Transverse colon (tissue), 4 donors: Measurements from ENCODE around the gene MTF1. TPM values are rescaled to one million over a fixed set of nuclear protein-coding genes. Genes with fewer than 3 reads are reported as not detected.
"Not testable (repeated sequence)": the region's sequence is repeated elsewhere in the genome, so short reads cannot be mapped to it uniquely, and the experiment has no call there.

Source experiments
- DNase-seq: peaks from one replicate; pipeline ENCODE4 v3.0.0-alpha.2; 2019
- H3K27ac ChIP-seq, 4 donors: fragments of 200-600 bp; sonication (generic); 2 replicates each; pipeline ENCODE4 v1.5.1; 2016 to 2018; ENCODE audit warnings: inconsistent platforms in 4 of 4
- H3K27me3 ChIP-seq: fragments of 200-600 bp; sonication (generic); 2 replicates; pipeline ENCODE4 v1.5.1; 2017; ENCODE audit warnings: inconsistent platforms
- H3K36me3 ChIP-seq, 4 donors: fragments of 200-600 bp; sonication (generic); 2 replicates each; pipeline ENCODE4 v1.5.1; 2017 to 2019; ENCODE audit warnings: inconsistent platforms in 4 of 4
- H3K4me1 ChIP-seq, 4 donors: fragments of 200-600 bp; sonication (generic); 2 replicates each; pipeline ENCODE4 v1.5.1; 2017 to 2020; ENCODE audit warnings: inconsistent platforms in 4 of 4
- H3K4me3 ChIP-seq, 4 donors: fragments of 200-600 bp; sonication (generic); 1 replicate in 1 of 4; 2 replicates in 3 of 4; pipeline versions ENCODE4 v1.5.1 to v1.6.1; 2017 to 2019; ENCODE audit warnings: inconsistent platforms in 4 of 4
- H3K9me3 ChIP-seq, 2 donors: fragments of 200-600 bp; sonication (generic); 2 replicates each; pipeline ENCODE4 v1.5.1; 2017 to 2019; ENCODE audit warnings: inconsistent platforms in 2 of 2
- CTCF ChIP-seq, 5 experiments: fragments of 200-600 bp in 3 of 5; fragments of 450-650 bp in 2 of 5; sonication (generic) in 3 of 5; IDR thresholded peaks; 1 replicate in 2 of 5; 2 replicates in 3 of 5; pipeline ENCODE4 v1.5.1; 2016 to 2017; ENCODE audit warnings: antibody characterized with exemption in 5 of 5, inconsistent platforms in 3 of 5, mild to moderate bottlenecking in 2 of 5, moderate library complexity in 1 of 5
- EP300 ChIP-seq: sonication (generic); formaldehyde crosslinking; IDR thresholded peaks from one replicate; pipeline ENCODE4 v1.6.1; 2017; ENCODE audit warnings: antibody characterized with exemption, low read depth
- POLR2A ChIP-seq: fragments of 450-650 bp; IDR thresholded peaks from one replicate; pipeline ENCODE4 v1.6.1; 2016; ENCODE audit warnings: antibody characterized with exemption, mild to moderate bottlenecking, moderate library complexity
- POLR2AphosphoS5 ChIP-seq, 3 donors: sonication (generic); formaldehyde crosslinking; IDR thresholded peaks; one replicate each; pipeline ENCODE4 v1.6.1; 2016; ENCODE audit warnings: antibody characterized with exemption in 3 of 3
- WGBS, 2 donors: methylation state at CpG; one replicate each; pipeline ENCODE4 v1.1.5; 2018; ENCODE audit warnings: low coverage in 1 of 2; 5-methylcytosine and 5-hydroxymethylcytosine counted together
- in situ Hi-C, 4 donors: fragments of 200-750 bp; cut with MboI; loops; one replicate each; pipeline versions ENCODE4 v1.15.0 to v1.15.1; 2017; ENCODE audit warnings: low sequenced_read_pairs in 3 of 4, low pct_ligation_motif_present in 1 of 4, low pct_unique_long_range_greater_than_20kb in 1 of 4
- intact Hi-C: fragments of 100-400 bp; cut with DNase I; formaldehyde crosslinking; loops from one replicate; pipeline ENCODE4 v1.15.1; 2023; ENCODE audit warnings: low total_unique reads
- total RNA-seq, 4 donors: library from RNA; depleted of rRNA; stranded (reverse); fragments of >200 nt; gene quantifications; one replicate each; pipeline ENCODE4 v1.1.0, GENCODE V29; 2016

MTF1 gene
- total RNA-seq, 4 donors from 2014 or later: 2.2 to 20.2 (median 9.3) TPM

- in situ Hi-C loops (no loop called here), intact Hi-C loops (no loop called here)
- TF ChIP-seq POLR2AphosphoS5 (IDR thresholded peaks at IDR 0.05) (no peak), EP300 (no peak), POLR2A (no peak), CTCF (IDR thresholded peaks at IDR 0.05) (no peak)
- Histone ChIP-seq H3K36me3 (peaks cover 0 to 8% (median 0%) of the 10 kb centered on the region in 4 donors), H3K27ac (no peak overlapping the region), H3K4me1 (no peaks in the 10 kb centered on the region), H3K9me3 (peaks cover 0 to 8% of the 10 kb centered on the region in 2 donors), H3K4me3 (no peak overlapping the region), H3K27me3 (no peaks in the 10 kb centered on the region)
- WGBS, 2 donors: 88 to 100% methylated on average over 4 to 5 of the region's 5 CpGs
- DNase-seq: no peak
Measured at GRCh38 chr1:37902983-37903382, 43.6 kb upstream of the MTF1 start.

GRCh38 chr1:37901893-37902225 is 42.5 kb upstream of the MTF1 start:
- Histone ChIP-seq H3K36me3 (peaks cover 0 to 8% (median 0%) of the 10 kb centered on the region in 4 donors), H3K27me3 (no peaks in the 10 kb centered on the region)

GRCh38 chr1:37901191-37901892 is 42.0 kb upstream of the MTF1 start:
- H3K27ac ChIP-seq: no peak overlapping the region
- H3K4me1 ChIP-seq: no peaks in the 10 kb centered on the region
- no peak overlapping the region for H3K4me3 ChIP-seq
- peaks cover 0 to 8% of the 10 kb centered on the region in 2 donors for H3K9me3 ChIP-seq
- intact Hi-C loops (no loop called here), in situ Hi-C loops (no loop called here)
- H3K27me3 ChIP-seq: no peaks in the 10 kb centered on the region
- H3K36me3 ChIP-seq: peaks cover 0 to 6% (median 0%) of the 10 kb centered on the region in 4 donors
- 76 to 79% methylated on average over 3 to 8 of the region's 8 CpGs for WGBS, 2 donors
- TF ChIP-seq EP300 (no peak), POLR2AphosphoS5 (IDR thresholded peaks at IDR 0.05) (no peak), POLR2A (no peak), CTCF (IDR thresholded peaks at IDR 0.05) (no peak)
- no peak for DNase-seq

More at GRCh38 chr1:37901893-37902225, 42.5 kb upstream of the MTF1 start:
- 82 to 91% methylated on average over 2 to 6 of the region's 6 CpGs for WGBS, 2 donors
- intact Hi-C loops: no loop called here
- in situ Hi-C loops: no loop called here
- no peak overlapping the region for H3K27ac ChIP-seq
- no peak overlapping the region for H3K4me3 ChIP-seq
- DNase-seq: no peak
- no peaks in the 10 kb centered on the region for H3K4me1 ChIP-seq
- TF ChIP-seq POLR2AphosphoS5 (IDR thresholded peaks at IDR 0.05) (no peak), EP300 (no peak), POLR2A (no peak), CTCF (IDR thresholded peaks at IDR 0.05) (no peak)
- peaks cover 0 to 8% of the 10 kb centered on the region in 2 donors for H3K9me3 ChIP-seq

- H3K27me3 ChIP-seq, H3K4me1 ChIP-seq, DNase-seq, intact Hi-C loops, H3K4me3 ChIP-seq, in situ Hi-C loops, H3K36me3 ChIP-seq, H3K27ac ChIP-seq, H3K9me3 ChIP-seq: not testable (repeated sequence)
- WGBS, 2 donors: 94 to 99% methylated on average over 3 of the region's 3 CpGs
Measured at GRCh38 chr1:37897563-37897962, 38.2 kb upstream of the MTF1 start.

GRCh38 chr1:37893673-37894072 is 34.3 kb upstream of the MTF1 start:
- DNase-seq: no peak
- H3K27me3 ChIP-seq: no peaks in the 10 kb centered on the region
- no peaks in the 10 kb centered on the region for H3K9me3 ChIP-seq
- 86 to 94% methylated on average over 2 of the region's 2 CpGs for WGBS, 2 donors
- peaks cover 0 to 16% (median 6%) of the 10 kb centered on the region in 4 donors for H3K36me3 ChIP-seq
- intact Hi-C loops (no loop called here), in situ Hi-C loops (no loop called here)
- H3K4me1 ChIP-seq: no peaks in the 10 kb centered on the region
- no peak overlapping the region for H3K27ac ChIP-seq
- H3K4me3 ChIP-seq: no peak overlapping the region
- no peak for TF ChIP-seq POLR2AphosphoS5 (IDR thresholded peaks at IDR 0.05)
- TF ChIP-seq EP300: no peak
- no peak for TF ChIP-seq CTCF (IDR thresholded peaks at IDR 0.05)
- TF ChIP-seq POLR2A: no peak
